Measurements from ENCODE around the gene HIF3A.
A peak's percentile ranks its signal among the peaks of the same experiment; 100 is the strongest.
"Not testable (repeated sequence)": the region's sequence is repeated elsewhere in the genome, so short reads cannot be mapped to it uniquely, and the experiment has no call there.

Gene HIF3A

DNA sequence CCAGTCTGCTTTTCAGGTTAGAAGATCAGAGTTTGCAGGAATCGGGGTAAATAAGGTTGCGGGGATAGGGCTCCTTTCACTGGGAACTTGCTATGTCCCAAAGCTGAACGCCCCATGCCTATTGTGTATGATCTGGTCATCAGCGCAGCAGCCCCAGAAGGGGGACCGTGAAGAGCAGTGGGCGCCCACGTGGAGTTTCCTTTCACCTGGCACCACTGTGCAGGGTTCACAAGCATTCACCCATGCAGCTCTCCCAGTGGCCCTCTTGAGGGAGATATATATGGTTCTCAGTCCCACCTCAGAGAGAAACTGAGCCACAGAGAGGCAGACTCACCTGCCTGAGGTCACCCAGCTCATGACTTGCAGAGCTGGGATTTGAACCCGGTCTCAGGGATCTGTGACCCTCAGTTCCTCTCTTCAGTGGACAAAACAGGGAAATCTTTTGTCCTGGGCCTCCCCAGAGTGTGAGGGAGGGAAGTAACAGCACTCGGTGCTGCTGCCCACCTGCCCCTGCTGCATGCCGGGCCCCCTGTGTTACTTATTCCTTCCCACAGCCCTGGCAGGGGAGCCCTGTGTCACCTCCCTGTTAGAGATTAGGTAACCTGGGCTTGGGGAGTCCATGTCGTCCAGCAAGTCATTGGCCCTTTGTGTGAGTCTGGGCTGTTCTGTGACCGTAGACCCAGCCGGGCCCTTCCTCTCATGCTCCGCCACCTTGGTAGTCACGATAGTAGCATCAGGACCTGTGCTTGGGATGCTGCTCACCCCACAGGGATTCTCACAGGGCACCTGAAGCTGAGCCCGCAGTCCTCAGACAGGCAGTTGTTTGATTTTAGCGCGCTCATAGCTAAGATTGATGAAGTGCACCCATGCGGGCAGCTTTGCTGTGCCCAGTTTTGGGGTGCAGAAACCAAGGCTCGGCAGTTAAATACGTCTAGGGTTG, 78.0 kb downstream of the HIF3A start:
- Histone ChIP-seq H2BK12ac (ENCODE audit: low read length) (no peak overlapping the region), H4K91ac (ENCODE audit: low read depth, low read length, poor library complexity) (no peak overlapping the region), H3K9ac (ENCODE audit: low read depth, low read length, poor library complexity) (no peak overlapping the region), H3K27me3 (ENCODE audit: control insufficient read depth in 3 of 3, insufficient read depth in 3 of 3, low read depth in 1 of 3, low read length in 3 of 3) (no peaks in the 10 kb centered on the region), H2BK120ac (ENCODE audit: low read depth, low read length) (peak overlapping the region; percentile 10), H2AFZ (ENCODE audit: low read length) (no peak overlapping the region), H2BK15ac (ENCODE audit: low read length) (no peak overlapping the region), H3K27ac (replicated peaks; ENCODE audit: low read length) (no peak overlapping the region), H4K8ac (ENCODE audit: low read depth, low read length) (no peak overlapping the region), H2BK5ac (ENCODE audit: low read length) (peak overlapping the region; percentile 2), H3K14ac (ENCODE audit: low read length) (no peak overlapping the region), H3K4me3 (ENCODE audit: low read length in 2 of 2) (no peak overlapping the region), H3K18ac (ENCODE audit: low read length) (peak overlapping the region; percentile 62), H3K36me3 (replicated peaks in 1 of 2; ENCODE audit: control insufficient read depth in 2 of 2, insufficient read depth in 2 of 2, low read length in 2 of 2) (peaks cover 20 to 89% of the 10 kb centered on the region in 2 donors), H3K4ac (ENCODE audit: low read length) (no peak overlapping the region), H3K4me2 (ENCODE audit: insufficient read depth, low read length, poor library complexity, severe bottlenecking) (no peak overlapping the region), H3K4me1 (ENCODE audit: control insufficient read depth in 2 of 2, insufficient read depth in 1 of 2, low read depth in 1 of 2, low read length in 2 of 2) (peaks cover 16 to 18% of the 10 kb centered on the region in 2 donors), H3K23ac (ENCODE audit: low read depth, low read length, poor library complexity) (no peak overlapping the region), H3K79me1 (ENCODE audit: low read depth, low read length) (peaks cover 14% of the 10 kb centered on the region), H2AK5ac (ENCODE audit: low read depth, low read length) (peak overlapping the region; percentile 96), H3K9me3 (replicated peaks in 1 of 2; ENCODE audit: control insufficient read depth in 2 of 2, insufficient read depth in 1 of 2, low read depth in 1 of 2, low read length in 2 of 2) (peaks cover 0 to 2% of the 10 kb centered on the region in 2 donors)
- no CpG with 5 or more reads among the region's 21 CpGs for WGBS, 2 donors (ENCODE audit: extremely low coverage in 2 of 2, insufficient read length in 2 of 2, insufficient replicate concordance in 1 of 2)
- DNase-seq (ENCODE audit: low spot score), result no peak

DNA sequence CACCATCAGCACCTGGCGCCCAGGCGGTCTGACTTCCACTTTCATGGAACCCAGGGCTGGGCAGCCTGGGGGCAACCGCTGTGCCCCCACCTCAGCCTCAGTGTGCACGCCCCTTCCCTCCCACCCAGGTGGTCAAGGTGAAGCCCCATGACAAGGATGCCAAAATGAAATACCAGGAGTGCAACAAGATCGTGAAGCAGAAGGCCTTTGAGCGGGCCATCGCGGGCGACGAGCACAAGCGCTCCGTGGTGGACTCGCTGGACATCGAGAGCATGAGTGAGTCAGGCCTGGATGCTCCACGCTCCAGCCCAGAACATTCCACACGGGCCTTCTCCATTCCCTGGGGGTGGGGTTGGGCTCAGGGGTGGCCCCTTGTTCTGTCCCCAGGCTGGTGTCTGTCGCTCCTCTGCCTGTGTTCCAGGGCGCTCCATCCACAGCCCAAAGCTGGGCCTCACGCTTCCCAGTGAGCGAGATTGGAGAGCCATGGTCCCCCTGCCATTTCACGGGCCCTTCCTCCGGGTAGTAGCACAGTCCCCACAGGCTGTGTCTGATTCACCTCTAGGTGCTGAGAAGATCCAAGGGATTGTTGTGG, 78.7 kb downstream of the HIF3A start:
- H3K4me2 ChIP-seq (ENCODE audit: insufficient read depth, low read length, poor library complexity, severe bottlenecking); H4K8ac ChIP-seq (ENCODE audit: low read depth, low read length); H3K23ac ChIP-seq (ENCODE audit: low read depth, low read length, poor library complexity); H3K18ac ChIP-seq (ENCODE audit: low read length); H2BK120ac ChIP-seq (ENCODE audit: low read depth, low read length); H3K14ac ChIP-seq (ENCODE audit: low read length); H2AK5ac ChIP-seq (ENCODE audit: low read depth, low read length); DNase-seq (ENCODE audit: low spot score); H4K91ac ChIP-seq (ENCODE audit: low read depth, low read length, poor library complexity); H2BK12ac ChIP-seq (ENCODE audit: low read length); H3K4ac ChIP-seq (ENCODE audit: low read length); H3K9ac ChIP-seq (ENCODE audit: low read depth, low read length, poor library complexity); H3K27me3 ChIP-seq (ENCODE audit: control insufficient read depth in 3 of 3, insufficient read depth in 3 of 3, low read depth in 1 of 3, low read length in 3 of 3); H3K27ac ChIP-seq (replicated peaks; ENCODE audit: low read length); H2AFZ ChIP-seq (ENCODE audit: low read length); H2BK5ac ChIP-seq (ENCODE audit: low read length); H3K9me3 ChIP-seq (replicated peaks in 1 of 2; ENCODE audit: control insufficient read depth in 2 of 2, insufficient read depth in 1 of 2, low read depth in 1 of 2, low read length in 2 of 2); H3K4me3 ChIP-seq (ENCODE audit: low read length in 2 of 2); H2BK15ac ChIP-seq (ENCODE audit: low read length): not testable (repeated sequence)
- Histone ChIP-seq H3K36me3 (replicated peaks in 1 of 2; ENCODE audit: control insufficient read depth in 2 of 2, insufficient read depth in 2 of 2, low read length in 2 of 2) (peaks cover 20 to 91% of the 10 kb centered on the region in 2 donors), H3K4me1 (ENCODE audit: control insufficient read depth in 2 of 2, insufficient read depth in 1 of 2, low read depth in 1 of 2, low read length in 2 of 2) (peaks cover 16 to 18% of the 10 kb centered on the region in 2 donors), H3K79me1 (ENCODE audit: low read depth, low read length) (peaks cover 12% of the 10 kb centered on the region)
- no CpG with 5 or more reads among the region's 22 CpGs for WGBS, 2 donors (ENCODE audit: extremely low coverage in 2 of 2, insufficient read length in 2 of 2, insufficient replicate concordance in 1 of 2)

DNA sequence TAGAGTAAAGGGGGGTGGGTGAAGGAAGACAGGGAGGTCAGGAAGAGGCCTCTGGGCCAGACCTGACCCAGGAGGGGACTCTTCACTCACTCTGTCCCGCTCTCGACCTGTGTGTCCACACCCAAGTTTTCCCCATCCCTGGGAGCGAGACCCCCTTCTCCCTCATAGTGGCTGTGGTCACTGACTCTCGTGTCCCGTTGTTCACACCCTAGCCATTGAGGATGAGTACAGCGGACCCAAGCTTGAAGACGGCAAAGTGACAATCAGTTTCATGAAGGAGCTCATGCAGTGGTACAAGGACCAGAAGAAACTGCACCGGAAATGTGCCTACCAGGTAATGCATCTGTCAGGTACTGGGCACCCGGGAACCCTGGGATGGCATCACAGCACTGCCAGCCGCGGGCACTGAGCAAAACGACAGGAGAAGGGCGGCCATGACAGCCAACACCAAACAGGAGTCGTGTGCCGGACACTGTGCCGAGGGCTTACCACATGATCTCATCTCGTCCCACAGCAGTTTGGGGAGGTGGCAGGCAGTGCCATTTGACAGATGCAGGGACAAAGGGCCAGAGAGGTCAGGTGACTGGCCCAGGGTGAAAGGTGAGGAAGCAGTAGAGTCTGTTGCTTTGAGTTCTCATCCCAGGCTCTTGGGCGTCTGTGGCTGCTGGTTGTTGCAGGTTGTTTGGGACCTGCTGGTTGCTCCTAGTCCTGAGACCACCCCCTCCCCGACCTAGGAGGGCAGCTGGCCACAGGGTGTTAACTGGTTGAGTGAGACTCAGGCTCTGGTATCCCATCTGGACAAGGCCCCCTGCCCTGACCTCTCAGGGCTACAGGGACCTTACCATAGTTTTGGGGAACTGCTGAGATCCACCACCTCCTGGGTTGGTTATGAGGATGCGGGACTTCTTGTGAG, 79.7 kb downstream of the HIF3A start:
- peaks cover 6% of the 10 kb centered on the region for H3K79me1 ChIP-seq (ENCODE audit: low read depth, low read length)
- H2BK12ac ChIP-seq (ENCODE audit: low read length), result no peak overlapping the region
- peaks cover 2 to 9% of the 10 kb centered on the region in 2 donors for H3K9me3 ChIP-seq (replicated peaks in 1 of 2; ENCODE audit: control insufficient read depth in 2 of 2, insufficient read depth in 1 of 2, low read depth in 1 of 2, low read length in 2 of 2)
- H2AFZ ChIP-seq (ENCODE audit: low read length), result no peak overlapping the region
- no peak overlapping the region for H4K8ac ChIP-seq (ENCODE audit: low read depth, low read length)
- no peak overlapping the region for H4K91ac ChIP-seq (ENCODE audit: low read depth, low read length, poor library complexity)
- no peak overlapping the region for H2BK120ac ChIP-seq (ENCODE audit: low read depth, low read length)
- no peaks in the 10 kb centered on the region for H3K27me3 ChIP-seq (ENCODE audit: control insufficient read depth in 3 of 3, insufficient read depth in 3 of 3, low read depth in 1 of 3, low read length in 3 of 3)
- no peak overlapping the region for H3K14ac ChIP-seq (ENCODE audit: low read length)
- no CpG with 5 or more reads among the region's 20 CpGs for WGBS, 2 donors (ENCODE audit: extremely low coverage in 2 of 2, insufficient read length in 2 of 2, insufficient replicate concordance in 1 of 2)
- H3K4me1 ChIP-seq (ENCODE audit: control insufficient read depth in 2 of 2, insufficient read depth in 1 of 2, low read depth in 1 of 2, low read length in 2 of 2), result peaks cover 16 to 17% of the 10 kb centered on the region in 2 donors
- H2BK5ac ChIP-seq (ENCODE audit: low read length), result no peak overlapping the region
- H3K18ac ChIP-seq (ENCODE audit: low read length), result no peak overlapping the region
- H3K36me3 ChIP-seq (replicated peaks in 1 of 2; ENCODE audit: control insufficient read depth in 2 of 2, insufficient read depth in 2 of 2, low read length in 2 of 2), result peaks cover 21 to 93% of the 10 kb centered on the region in 2 donors
- H2AK5ac ChIP-seq (ENCODE audit: low read depth, low read length), result no peak overlapping the region
- DNase-seq (ENCODE audit: low spot score), result no peak
- no peak overlapping the region for H3K23ac ChIP-seq (ENCODE audit: low read depth, low read length, poor library complexity)
- H3K4ac ChIP-seq (ENCODE audit: low read length), result no peak overlapping the region
- no peak overlapping the region for H2BK15ac ChIP-seq (ENCODE audit: low read length)
- H3K4me2 ChIP-seq (ENCODE audit: insufficient read depth, low read length, poor library complexity, severe bottlenecking), result no peak overlapping the region
- H3K9ac ChIP-seq (ENCODE audit: low read depth, low read length, poor library complexity), result no peak overlapping the region
- no peak overlapping the region for H3K27ac ChIP-seq (replicated peaks; ENCODE audit: low read length)
- peak overlapping the region in 1 of 2 donors; percentile 54 for H3K4me3 ChIP-seq (ENCODE audit: low read length in 2 of 2)
